ENCODE measurements around the gene SOX1.
A peak's percentile ranks its signal among the peaks of the same experiment; 100 is the strongest.

SOX1 gene

GRCh38 chr13:112067116-112067741 is at the start of gene SOX1:
Gene SOX1, plus strand, starts transcription at chr13:112067149. Its CDS starts 510 bp downstream, at chr13:112067659.
- DNase-seq: no peak

GRCh38 chr13:112024577-112024976 is 42.4 kb upstream of the SOX1 start:
- no peak for DNase-seq

- DNase-seq: no peak
Observed at GRCh38 chr13:112027250-112027649, 39.7 kb upstream of the SOX1 start.

GRCh38 chr13:112028481-112028880 is 38.5 kb upstream of the SOX1 start:
- no peak for DNase-seq

- no peak for DNase-seq
Observed at GRCh38 chr13:112029143-112029542, 37.8 kb upstream of the SOX1 start.

GRCh38 chr13:112032186-112032993 is 34.6 kb upstream of the SOX1 start:
- no peak for DNase-seq

- DNase-seq: peak; percentile 64
Observed at GRCh38 chr13:112034231-112034630, 32.7 kb upstream of the SOX1 start.

GRCh38 chr13:112034846-112035245 is 32.1 kb upstream of the SOX1 start:
- no peak for DNase-seq

GRCh38 chr13:112042496-112042895 is 24.5 kb upstream of the SOX1 start:
- DNase-seq: no peak

GRCh38 chr13:112052213-112052612 is 14.7 kb upstream of the SOX1 start:
- DNase-seq: no peak

GRCh38 chr13:112053167-112053743 is 13.7 kb upstream of the SOX1 start:
- DNase-seq: no peak

GRCh38 chr13:112053744-112054615 is 13.0 kb upstream of the SOX1 start:
- no peak for DNase-seq

GRCh38 chr13:112054616-112055015 is 12.3 kb upstream of the SOX1 start:
- DNase-seq: no peak

GRCh38 chr13:112055036-112055914 is 11.7 kb upstream of the SOX1 start:
- peak; percentile 49 for DNase-seq

GRCh38 chr13:112055915-112056269 is 11.1 kb upstream of the SOX1 start:
- no peak for DNase-seq

- peak; percentile 85 for DNase-seq
Observed at GRCh38 chr13:112056284-112056727, 10.6 kb upstream of the SOX1 start.

- DNase-seq: peak; percentile 74
Observed at GRCh38 chr13:112056739-112057438, 10.1 kb upstream of the SOX1 start.

- DNase-seq: no peak
Observed at GRCh38 chr13:112057439-112057735, 9.6 kb upstream of the SOX1 start.

GRCh38 chr13:112057736-112058518 is 9.0 kb upstream of the SOX1 start:
- peak; percentile 78 for DNase-seq

GRCh38 chr13:112058519-112058873 is 8.5 kb upstream of the SOX1 start:
- peak; percentile 50 for DNase-seq

GRCh38 chr13:112058941-112059340 is 8.0 kb upstream of the SOX1 start:
- DNase-seq: peak; percentile 49
